Upper lobe of left lung (tissue), 4 donors: ENCODE data around the gene ICAM4.

ENCODE experiments used
- POLR2A ChIP-seq, 4 donors: fragments of 450-650 bp; IDR thresholded peaks; one replicate each; pipeline ENCODE4 v1.5.1; 2016 to 2017; ENCODE audit warnings: antibody characterized with exemption in 4 of 4, mild to moderate bottlenecking in 2 of 4
- POLR2AphosphoS5 ChIP-seq, 2 donors: sonication (generic); formaldehyde crosslinking; IDR thresholded peaks; one replicate each; pipeline ENCODE4 v1.5.1; 2017; ENCODE audit warnings: antibody characterized with exemption in 2 of 2
- TF ChIP-seq, protein P1 (sequence below), 6 experiments: fragments of 450-650 bp in 4 of 6; fragments of 200-600 bp in 2 of 6; sonication (generic) in 2 of 6; IDR thresholded peaks; one replicate each; pipeline ENCODE4 v1.5.1; 2016 to 2019; ENCODE audit warnings: antibody characterized with exemption in 6 of 6

DNA sequence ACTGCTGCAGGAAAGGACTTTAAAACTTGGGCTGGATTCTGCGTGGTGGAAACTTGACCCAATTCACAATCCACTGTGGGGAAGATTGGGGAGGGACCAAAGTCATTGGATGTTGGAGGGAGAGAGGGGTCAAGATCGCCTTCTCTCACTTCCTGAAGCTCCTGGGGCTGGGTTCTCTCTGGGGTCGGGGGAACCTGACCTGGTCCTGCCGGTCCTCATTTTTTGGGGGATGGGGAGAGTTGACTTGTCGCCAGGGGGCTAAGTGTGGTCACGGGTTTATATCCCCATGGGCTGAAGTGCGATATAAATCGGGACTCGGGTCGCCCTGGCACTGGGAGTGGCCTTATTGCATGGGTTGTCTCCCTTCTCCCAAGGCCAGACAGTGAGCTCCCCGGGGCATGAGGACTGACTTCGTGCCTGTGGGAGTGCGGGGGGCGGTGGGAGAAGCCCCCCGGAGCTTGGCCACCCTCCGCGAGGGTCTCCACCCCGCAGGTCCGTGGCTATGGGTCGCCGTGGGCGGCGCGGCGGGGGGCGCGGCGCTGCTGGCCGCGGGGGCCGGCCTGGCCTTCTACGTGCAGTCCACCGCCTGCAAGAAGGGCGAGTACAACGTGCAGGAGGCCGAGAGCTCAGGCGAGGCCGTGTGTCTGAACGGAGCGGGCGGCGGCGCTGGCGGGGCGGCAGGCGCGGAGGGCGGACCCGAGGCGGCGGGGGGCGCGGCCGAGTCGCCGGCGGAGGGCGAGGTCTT lies 9.3 kb downstream of the ICAM4 start:
- TF ChIP-seq, protein P1, sequence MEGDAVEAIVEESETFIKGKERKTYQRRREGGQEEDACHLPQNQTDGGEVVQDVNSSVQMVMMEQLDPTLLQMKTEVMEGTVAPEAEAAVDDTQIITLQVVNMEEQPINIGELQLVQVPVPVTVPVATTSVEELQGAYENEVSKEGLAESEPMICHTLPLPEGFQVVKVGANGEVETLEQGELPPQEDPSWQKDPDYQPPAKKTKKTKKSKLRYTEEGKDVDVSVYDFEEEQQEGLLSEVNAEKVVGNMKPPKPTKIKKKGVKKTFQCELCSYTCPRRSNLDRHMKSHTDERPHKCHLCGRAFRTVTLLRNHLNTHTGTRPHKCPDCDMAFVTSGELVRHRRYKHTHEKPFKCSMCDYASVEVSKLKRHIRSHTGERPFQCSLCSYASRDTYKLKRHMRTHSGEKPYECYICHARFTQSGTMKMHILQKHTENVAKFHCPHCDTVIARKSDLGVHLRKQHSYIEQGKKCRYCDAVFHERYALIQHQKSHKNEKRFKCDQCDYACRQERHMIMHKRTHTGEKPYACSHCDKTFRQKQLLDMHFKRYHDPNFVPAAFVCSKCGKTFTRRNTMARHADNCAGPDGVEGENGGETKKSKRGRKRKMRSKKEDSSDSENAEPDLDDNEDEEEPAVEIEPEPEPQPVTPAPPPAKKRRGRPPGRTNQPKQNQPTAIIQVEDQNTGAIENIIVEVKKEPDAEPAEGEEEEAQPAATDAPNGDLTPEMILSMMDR (IDR thresholded peaks at IDR 0.05), result no peak
- no peak for TF ChIP-seq POLR2AphosphoS5 (IDR thresholded peaks at IDR 0.05)
- TF ChIP-seq POLR2A (IDR thresholded peaks at IDR 0.05), result no peak
